Kasumi-1 (cell line): ENCODE results near the gene SLIT2.

Experiments
- DNase-seq, 2 experiments: peaks; one replicate each; lab custom pipeline; 2025; lab: John Stamatoyannopoulos, UW

SLIT2 gene

GRCh38 chr4:20264688-20265087 is 13.0 kb downstream of the SLIT2 start:
- DNase-seq = no peak

- DNase-seq = no peak
These were observed 14.0 kb downstream of the SLIT2 start for GRCh38 chr4:20265726-20266125.

- peak in 1 of 2 experiments; percentile 2 for DNase-seq
These were observed 14.7 kb downstream of the SLIT2 start for GRCh38 chr4:20266215-20267082.

GRCh38 chr4:20268028-20268427 is 16.3 kb downstream of the SLIT2 start:
- DNase-seq = no peak

GRCh38 chr4:20269320-20269719 is 17.6 kb downstream of the SLIT2 start:
- DNase-seq = no peak

- no peak for DNase-seq
These were observed 20.2 kb downstream of the SLIT2 start for GRCh38 chr4:20271950-20272349.

- DNase-seq = no peak
These were observed 20.7 kb downstream of the SLIT2 start for GRCh38 chr4:20272411-20272872.

GRCh38 chr4:20273793-20274192 is 22.1 kb downstream of the SLIT2 start:
- DNase-seq = no peak

- DNase-seq = no peak
These were observed 25.1 kb downstream of the SLIT2 start for GRCh38 chr4:20276848-20277247.

- DNase-seq = no peak
These were observed 26.5 kb downstream of the SLIT2 start for GRCh38 chr4:20278195-20278594.

GRCh38 chr4:20279381-20279780 is 27.7 kb downstream of the SLIT2 start:
- no peak for DNase-seq

- no peak for DNase-seq
These were observed 29.7 kb downstream of the SLIT2 start for GRCh38 chr4:20281453-20281852.

- DNase-seq = no peak
These were observed 31.3 kb downstream of the SLIT2 start for GRCh38 chr4:20283039-20283438.

- DNase-seq = no peak
These were observed 33.3 kb downstream of the SLIT2 start for GRCh38 chr4:20284990-20285389.

- no peak for DNase-seq
These were observed 35.5 kb downstream of the SLIT2 start for GRCh38 chr4:20287246-20287645.

GRCh38 chr4:20288047-20288650 is 36.4 kb downstream of the SLIT2 start:
- no peak for DNase-seq

- DNase-seq = no peak
These were observed 37.3 kb downstream of the SLIT2 start for GRCh38 chr4:20288846-20289512.

GRCh38 chr4:20289782-20290181 is 38.1 kb downstream of the SLIT2 start:
- DNase-seq = no peak

- DNase-seq = no peak
These were observed 41.0 kb downstream of the SLIT2 start for GRCh38 chr4:20292739-20293138.

GRCh38 chr4:20297261-20297660 is 45.6 kb downstream of the SLIT2 start:
- no peak for DNase-seq

GRCh38 chr4:20297783-20298182 is 46.1 kb downstream of the SLIT2 start:
- DNase-seq = no peak

- DNase-seq = no peak
These were observed 46.8 kb downstream of the SLIT2 start for GRCh38 chr4:20298455-20298854.

- no peak for DNase-seq
These were observed 47.3 kb downstream of the SLIT2 start for GRCh38 chr4:20298986-20299385.
